PC-3 (cell line): ENCODE data around the gene ID2.

ENCODE experiments used
- CTCF ChIP-seq: fragments of 300-600 bp; sonication (generic); conservative IDR thresholded peaks from 2 replicates; pipeline ENCODE4 v1.5.1; 2017; ENCODE audit warnings: antibody characterized with exemption, low read depth, mild to moderate bottlenecking, low read length
- EZH2phosphoT487 ChIP-seq: fragments of 300-600 bp; sonication (generic); IDR thresholded peaks from 2 replicates; pipeline ENCODE4 v1.6.1; 2018; ENCODE audit warnings: mild to moderate bottlenecking, antibody characterized with exemption, low read length, borderline replicate concordance

- TF ChIP-seq CTCF (no peak), EZH2phosphoT487 (no peak)
Measured at GRCh38 chr2:8679567-8679826, 2.4 kb upstream of the ID2 start.
